PC-9 (cell line): Measurements from ENCODE around the gene CDH24.

Source experiments
- CTCF ChIP-seq: fragments of 200-600 bp; sonication (generic); conservative IDR thresholded peaks from 2 replicates; pipeline ENCODE4 v1.6.1; 2017; ENCODE audit warnings: mixed run types, antibody characterized with exemption, mild to moderate bottlenecking, moderate library complexity
- EZH2 ChIP-seq: fragments of 200-600 bp; sonication (generic); IDR thresholded peaks from 2 replicates; pipeline ENCODE4 v1.8.0; 2017; ENCODE audit warnings: antibody characterized with exemption, low read depth

GRCh38 chr14:23071244-23071920 lies 14.1 kb upstream of the CDH24 start:
- TF ChIP-seq CTCF (no peak), EZH2 (no peak)
